Measurements from ENCODE around the gene GLYR1.

Gene GLYR1

DNA sequence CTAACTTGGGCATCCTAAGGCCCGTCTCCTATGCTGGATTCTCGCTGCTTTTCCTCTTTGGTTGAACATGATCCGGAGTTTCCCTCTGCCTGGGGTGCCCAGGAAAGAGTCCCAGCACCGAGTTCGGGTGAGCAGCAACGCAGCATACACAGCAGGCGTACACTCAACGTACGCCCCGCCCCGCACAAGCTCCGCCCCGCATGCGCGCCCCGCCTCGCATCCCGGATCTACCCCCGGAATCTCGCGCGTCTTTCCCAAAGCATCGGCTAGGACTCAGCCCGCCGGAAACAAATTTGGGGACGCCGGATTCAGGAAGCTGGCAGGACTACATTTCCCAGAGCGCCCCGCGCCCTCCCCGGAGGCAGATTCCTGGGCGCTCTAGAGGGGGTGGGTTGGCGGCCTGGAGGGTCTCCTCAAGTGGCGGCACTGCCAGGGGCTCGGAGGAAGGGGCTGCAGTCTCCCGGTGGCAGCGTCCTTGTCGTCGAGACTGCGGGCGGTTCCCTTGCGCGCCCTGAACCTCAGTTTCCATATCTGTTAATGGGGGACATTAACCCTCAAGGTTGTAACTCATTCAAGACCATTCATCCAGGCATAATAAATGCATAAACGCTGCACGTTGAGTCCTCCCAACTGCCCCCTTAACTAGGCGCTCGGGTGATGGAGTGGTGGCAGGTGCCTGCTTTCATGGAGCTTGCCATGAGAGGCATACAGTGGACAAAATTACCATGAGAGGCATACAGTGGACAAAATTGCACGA is 78.4 kb downstream of the GLYR1 start:
- FAIRE-seq (peak; percentile 91), DNase-seq (ENCODE audit: insufficient read length, low spot score) (peak; percentile 86)

GRCh38 chr16:4767872-4768548 is 79.1 kb downstream of the GLYR1 start:
- DNase-seq (ENCODE audit: insufficient read length, low spot score), result no peak
- no peak for FAIRE-seq

DNA sequence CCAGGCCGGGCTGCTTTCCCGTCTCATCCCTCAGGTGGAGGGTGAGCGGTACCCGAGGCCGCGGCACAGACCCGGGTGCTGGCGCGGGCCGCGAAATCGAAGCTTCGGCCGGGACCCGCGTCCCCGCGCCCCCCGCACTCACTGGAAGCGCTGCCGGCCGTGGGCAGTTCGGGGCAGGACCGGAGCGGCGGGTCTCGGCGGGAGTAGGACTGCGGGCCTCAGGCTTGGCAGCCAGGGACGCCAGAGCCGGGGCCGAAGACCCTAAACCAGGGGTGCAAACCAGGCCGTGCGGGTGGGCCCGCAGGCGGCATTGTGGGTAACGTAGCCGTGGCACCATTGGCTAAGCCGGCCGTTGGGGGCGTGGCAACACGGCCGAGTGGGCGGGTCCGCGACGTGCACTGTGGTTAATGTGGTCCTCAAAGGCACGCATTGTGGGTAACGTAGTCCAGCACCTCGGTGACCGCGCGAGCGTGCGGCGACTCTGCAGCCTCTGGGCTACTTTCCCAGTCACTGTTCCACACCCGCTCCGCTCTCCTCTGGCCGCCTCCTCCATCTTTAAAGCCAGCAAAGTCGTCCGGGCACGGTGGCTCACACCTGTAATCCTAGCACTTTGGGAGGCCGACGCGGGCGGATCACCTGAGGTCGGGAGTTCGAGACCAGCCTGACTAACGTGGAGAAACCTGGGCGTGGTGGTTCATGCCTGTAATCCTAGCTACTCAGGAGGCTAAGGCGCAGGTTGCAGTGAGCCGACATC is 80.0 kb downstream of the GLYR1 start, which contains the start of gene ZNF500:
Gene ZNF500, minus strand, starts transcription at position 288 of the 754 bp plus-strand sequence. CDS start 1,184 bp downstream, outside the sequence.
- DNase-seq (ENCODE audit: insufficient read length, low spot score) (peak; percentile 93), FAIRE-seq (peak; percentile 96)

DNA sequence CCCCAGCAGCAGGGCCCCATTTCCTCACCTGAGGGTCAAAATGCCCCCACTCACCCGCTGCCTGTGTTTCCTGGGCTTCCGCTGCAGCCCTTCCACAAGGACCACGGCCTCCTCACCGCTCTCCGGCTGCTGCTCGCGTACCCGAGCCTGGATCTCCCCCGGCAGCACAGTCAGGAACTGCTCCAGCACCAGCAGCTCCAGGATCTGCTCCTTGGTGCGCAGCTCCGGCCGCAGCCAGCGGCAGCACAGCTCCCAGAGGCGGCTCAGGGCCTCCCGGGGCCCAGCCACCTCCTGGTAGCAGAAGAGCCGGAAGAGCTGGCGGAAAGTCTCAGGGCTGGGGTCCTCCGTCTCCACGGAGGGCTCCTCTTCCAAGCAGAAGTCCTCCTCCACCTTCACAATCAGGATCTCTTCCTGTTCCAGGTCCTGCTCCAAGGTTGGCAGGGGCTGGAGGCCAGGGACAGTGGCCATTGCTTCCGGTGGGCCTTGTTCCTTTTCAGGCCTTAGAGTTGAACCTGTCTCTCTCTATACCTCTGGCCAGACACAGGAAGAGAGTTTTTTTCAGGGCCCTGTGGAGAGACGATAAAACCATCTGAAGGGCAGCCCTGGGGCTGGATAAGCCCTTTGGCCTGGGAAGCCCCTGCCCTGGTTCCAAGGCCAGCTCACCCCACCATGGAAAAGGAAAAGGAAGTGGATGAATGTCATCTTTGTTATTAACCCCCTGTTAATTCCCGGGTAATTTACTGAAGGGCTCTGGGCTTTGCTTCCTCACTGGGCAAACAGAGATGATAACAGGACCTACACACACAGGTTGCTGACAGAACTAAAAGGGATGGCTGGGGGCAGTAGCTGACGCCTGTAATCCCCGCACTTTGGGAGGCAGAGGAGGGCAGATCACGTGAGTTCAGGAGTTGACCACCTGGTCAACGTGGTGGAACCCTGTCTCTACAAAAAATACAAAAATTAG is 81.3 kb downstream of the GLYR1 start:
- FAIRE-seq (no peak), DNase-seq (ENCODE audit: insufficient read length, low spot score) (no peak)

GRCh38 chr16:4763791-4764190 is 83.3 kb downstream of the GLYR1 start:
- DNase-seq (ENCODE audit: insufficient read length, low spot score) (no peak), FAIRE-seq (no peak)

DNA sequence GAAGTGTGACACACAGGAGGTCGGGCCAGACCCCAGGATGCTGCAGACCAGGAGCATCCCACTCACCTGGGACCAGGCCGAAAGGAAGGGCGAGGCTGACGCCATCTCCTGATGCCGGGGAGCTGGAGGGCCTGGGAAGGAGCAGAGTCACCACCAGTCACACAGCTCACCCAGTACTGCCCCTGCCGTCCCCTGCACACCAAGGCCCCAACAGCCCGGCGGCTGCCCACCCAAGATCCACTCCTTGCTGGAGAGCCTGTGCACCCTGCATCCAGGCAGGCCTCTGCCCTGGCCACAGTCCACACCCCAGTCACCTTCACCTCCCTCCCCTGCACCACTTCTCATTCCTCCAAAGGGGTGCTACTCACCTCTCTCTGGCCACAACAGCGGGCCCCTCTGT is 84.9 kb downstream of the GLYR1 start:
- FAIRE-seq (no peak), DNase-seq (ENCODE audit: insufficient read length, low spot score) (no peak)

DNA sequence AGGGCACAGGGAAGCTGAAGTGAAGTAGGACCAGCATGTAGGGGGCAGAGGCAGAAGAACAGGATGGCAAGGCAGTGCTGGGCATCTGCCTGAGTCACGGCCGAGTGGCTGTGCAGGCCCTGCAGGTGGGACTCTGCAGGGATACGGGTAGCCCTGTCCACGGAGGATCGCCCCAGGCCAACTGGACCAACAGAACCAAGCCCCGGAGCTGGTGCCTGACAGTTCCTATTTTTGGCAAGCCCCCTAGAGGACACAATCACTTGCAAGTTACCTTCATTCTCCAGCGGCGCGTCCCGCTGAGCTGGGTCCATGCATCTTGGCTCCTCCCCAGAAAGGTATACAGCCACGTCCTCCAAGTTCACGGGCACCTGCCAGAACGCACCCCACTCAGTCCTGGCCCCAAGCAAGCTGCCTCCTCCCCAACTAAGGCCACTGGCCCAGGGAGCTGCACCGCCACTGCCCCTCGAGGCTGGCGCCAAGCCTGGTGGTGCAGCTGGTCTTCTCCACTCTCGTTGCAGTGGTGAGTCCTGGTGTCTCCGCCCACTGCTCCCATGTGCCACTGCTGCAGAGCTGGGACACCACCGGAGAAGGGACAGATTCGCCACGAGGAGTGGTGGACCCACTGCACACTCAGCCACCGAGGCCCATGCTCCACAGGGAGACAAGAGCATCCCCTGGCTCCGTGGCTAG is 86.7 kb downstream of the GLYR1 start:
- DNase-seq (ENCODE audit: insufficient read length, low spot score) (no peak), FAIRE-seq (no peak)

- DNase-seq (ENCODE audit: insufficient read length, low spot score) (no peak), FAIRE-seq (no peak)
These were observed 91.4 kb downstream of the GLYR1 start for GRCh38 chr16:4755687-4756086.

- FAIRE-seq, result no peak
- no peak for DNase-seq (ENCODE audit: insufficient read length, low spot score)
These were observed 92.2 kb downstream of the GLYR1 start for GRCh38 chr16:4754865-4755264.

GRCh38 chr16:4753227-4753626 is 93.9 kb downstream of the GLYR1 start:
- no peak for FAIRE-seq
- no peak for DNase-seq (ENCODE audit: insufficient read length, low spot score)

Data from GM19239 (cell line).